H4 (cell line): Measurements from ENCODE around the gene ZBTB45. TPM values are rescaled to one million over a fixed set of nuclear protein-coding genes. Genes with fewer than 3 reads are reported as not detected.
"Not testable (repeated sequence)": the region's sequence is repeated elsewhere in the genome, so short reads cannot be mapped to it uniquely, and the experiment has no call there.

Experiments used
- DNase-seq: peaks from one replicate; pipeline ENCODE4 v3.0.0-alpha.2; 2015; ENCODE audit warnings: low spot score
- total RNA-seq: library from RNA; depleted of rRNA; stranded (reverse); fragments of >200 nt; shearing (Covaris generic); gene quantifications from 2 replicates; pipeline ENCODE4 v1.2.3, GENCODE V29; 2014

The ZBTB45 gene
- total RNA-seq, 1 experiment from 2014 or later: 4.6 TPM

DNA sequence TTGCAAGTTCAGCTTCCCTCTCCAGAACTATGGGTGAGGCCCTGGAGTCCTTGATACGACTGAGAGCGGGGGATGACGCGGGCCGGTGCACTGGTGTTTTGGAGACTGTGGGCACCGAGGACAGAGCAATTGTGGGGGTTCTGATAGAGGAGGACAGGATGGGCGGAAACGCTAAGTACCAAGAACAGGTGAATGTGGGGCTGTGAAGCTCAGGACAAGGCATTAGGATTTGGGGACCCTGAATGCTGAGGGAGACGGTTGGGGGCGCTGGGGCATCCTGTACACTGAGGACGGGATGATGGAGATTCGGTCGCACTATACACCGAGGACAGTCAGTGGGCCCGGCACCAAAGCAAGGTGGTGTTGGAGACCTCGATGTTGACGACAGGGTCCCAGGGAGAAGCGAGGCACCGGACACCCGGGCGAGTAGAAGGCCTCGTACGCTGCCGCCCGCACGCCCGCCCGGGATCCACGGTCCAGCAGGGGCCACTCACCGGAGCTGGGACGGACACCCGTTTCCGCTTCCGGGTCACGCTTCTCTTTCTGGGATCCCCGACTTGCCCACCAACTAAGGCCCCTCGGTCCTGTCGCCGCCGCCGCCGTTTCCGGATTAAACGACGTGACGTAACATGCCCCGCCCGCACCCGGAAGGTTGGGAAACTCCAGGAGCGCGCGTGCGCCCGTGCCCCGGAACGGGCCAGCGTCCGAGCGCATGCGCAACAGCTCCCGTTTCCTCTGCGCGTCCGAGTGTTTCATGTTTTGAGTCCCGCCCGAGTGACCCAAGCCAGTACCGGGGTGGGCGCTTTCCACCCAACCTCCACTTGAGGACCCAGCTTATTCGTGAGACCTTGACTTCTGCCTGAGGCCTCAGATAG, 35.1 kb upstream of the ZBTB45 start, which contains the start of gene CHMP2A:
CHMP2A (minus strand) TSS at position 612 of the 875 bp plus-strand sequence. CDS start 893 bp downstream, outside the sequence.
- DNase-seq: peak; percentile 97

- no peak for DNase-seq
Observed at GRCh38 chr19:58553799-58554493, 34.3 kb upstream of the ZBTB45 start.

GRCh38 chr19:58552655-58553054, 33.0 kb upstream of the ZBTB45 start:
- no peak for DNase-seq

DNA sequence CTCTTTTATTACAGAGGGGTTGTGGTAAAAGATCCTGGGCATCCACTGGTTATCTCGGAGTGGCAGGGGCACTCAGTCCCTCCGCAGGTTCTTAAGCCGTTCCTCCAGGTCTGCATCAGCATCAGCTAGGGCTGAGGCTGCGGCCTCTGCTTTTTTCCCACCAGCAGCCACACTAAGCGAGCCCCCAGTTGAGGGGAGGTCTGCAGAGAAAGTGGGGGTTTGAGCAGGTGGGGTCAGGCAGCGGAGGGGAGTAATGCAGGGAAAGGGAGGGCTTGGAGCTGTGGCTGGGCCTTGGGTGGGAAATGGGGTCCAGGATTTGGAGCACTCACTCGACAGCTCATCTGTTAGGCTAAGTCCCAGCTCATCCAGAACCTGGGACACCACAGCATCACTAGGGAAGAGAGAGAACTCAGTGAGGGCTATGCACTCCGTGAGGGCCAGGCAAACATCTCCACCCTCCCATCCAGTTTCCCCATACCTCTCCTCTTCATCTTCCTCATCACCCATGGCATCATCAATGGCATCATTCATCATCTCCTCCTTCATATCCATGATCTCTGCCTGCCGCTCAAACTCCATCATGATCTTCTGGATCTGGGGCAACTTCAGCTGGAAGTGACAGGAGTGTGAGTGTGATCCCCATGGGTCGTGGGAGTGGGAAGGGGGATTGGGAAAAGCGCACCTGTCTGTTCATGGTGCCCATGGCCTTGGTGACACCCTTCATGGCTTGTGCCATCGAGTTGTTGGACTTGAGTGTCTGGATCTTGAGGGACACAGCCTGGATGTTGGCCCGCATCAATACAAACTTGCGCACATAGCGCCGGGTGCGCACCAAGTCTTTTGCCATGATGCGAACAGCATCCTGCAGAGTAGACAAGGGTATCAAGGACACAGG, 32.2 kb upstream of the ZBTB45 start:
- no peak for DNase-seq

DNA sequence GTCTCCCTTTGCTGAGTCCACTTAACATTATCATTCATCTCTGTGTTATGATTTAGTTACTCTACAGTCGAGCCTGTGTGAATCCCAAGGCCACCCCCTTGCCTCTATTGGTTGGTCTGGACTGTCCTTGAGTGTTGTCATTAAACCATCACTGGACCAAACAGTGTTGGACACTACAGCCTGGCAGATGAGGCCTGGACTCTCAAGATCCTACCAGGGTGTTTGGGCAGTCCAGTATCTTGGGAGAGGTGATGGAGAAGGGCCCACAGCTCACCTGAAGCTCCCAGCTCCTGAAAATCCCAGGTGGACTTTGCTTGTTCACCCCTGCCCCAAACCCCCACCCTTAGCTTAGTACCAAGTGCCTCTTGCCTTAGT, 31.5 kb upstream of the ZBTB45 start:
- no peak for DNase-seq

- DNase-seq: no peak
Observed at GRCh38 chr19:58550362-58551122, 30.9 kb upstream of the ZBTB45 start.

GRCh38 chr19:58549664-58550361, 30.2 kb upstream of the ZBTB45 start:
- DNase-seq: no peak

DNA sequence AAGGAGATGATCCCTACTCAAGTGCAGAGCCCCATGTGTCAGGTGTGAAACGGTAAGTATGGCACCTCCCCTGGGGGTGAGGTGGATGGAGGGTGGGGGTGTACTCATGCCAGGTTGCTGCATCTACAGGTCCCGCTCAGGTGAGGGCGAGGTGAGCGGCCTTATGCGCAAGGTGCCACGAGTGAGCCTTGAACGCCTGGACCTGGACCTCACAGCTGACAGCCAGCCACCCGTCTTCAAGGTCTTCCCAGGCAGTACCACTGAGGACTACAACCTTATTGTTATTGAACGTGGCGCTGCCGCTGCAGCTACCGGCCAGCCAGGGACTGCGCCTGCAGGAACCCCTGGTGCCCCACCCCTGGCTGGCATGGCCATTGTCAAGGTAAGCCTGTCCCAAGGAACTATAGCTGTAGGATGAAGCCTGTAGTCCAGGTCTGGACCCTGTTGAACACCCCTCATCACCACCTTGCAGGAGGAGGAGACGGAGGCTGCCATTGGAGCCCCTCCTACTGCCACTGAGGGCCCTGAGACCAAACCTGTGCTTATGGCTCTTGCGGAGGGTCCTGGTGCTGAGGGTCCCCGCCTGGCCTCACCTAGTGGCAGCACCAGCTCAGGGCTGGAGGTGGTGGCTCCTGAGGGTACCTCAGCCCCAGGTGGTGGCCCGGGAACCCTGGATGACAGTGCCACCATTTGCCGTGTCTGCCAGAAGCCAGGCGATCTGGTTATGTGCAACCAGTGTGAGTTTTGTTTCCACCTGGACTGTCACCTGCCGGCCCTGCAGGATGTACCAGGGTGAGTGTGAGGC, 29.5 kb upstream of the ZBTB45 start:
- no peak for DNase-seq

DNA sequence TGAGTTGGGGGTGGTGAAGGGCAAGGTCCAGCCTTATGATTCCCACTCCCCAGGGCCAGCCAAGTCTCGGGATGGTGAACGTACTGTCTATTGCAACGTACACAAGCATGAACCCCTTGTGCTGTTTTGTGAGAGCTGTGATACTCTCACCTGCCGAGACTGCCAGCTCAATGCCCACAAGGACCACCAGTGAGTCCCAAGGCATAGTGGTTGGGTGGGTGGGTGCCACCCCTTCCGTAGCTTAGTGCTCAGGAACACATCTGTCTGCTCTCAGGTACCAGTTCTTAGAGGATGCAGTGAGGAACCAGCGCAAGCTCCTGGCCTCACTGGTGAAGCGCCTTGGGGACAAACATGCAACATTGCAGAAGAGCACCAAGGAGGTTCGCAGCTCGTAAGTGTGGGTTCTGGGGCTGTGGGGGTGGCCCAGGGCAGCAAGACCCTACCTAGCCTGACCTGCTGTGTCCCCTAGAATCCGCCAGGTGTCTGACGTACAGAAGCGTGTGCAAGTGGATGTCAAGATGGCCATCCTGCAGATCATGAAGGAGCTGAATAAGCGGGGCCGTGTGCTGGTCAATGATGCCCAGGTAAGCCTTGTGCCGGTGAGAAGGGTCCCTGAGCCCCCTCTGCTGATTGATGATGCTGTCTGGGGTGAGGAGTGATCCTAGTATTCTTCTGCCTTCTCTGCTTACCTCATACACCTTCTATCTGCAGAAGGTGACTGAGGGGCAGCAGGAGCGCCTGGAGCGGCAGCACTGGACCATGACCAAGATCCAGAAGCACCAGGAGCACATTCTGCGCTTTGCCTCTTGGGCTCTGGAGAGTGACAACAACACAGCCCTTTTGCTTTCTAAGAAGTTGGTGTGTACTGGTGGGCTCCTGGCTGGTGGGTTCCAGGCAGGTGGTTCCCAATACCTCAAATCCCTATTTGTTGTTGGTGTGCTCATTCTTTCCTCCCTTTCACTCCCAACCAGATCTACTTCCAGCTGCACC, 28.0 kb upstream of the ZBTB45 start:
- DNase-seq: no peak

DNA sequence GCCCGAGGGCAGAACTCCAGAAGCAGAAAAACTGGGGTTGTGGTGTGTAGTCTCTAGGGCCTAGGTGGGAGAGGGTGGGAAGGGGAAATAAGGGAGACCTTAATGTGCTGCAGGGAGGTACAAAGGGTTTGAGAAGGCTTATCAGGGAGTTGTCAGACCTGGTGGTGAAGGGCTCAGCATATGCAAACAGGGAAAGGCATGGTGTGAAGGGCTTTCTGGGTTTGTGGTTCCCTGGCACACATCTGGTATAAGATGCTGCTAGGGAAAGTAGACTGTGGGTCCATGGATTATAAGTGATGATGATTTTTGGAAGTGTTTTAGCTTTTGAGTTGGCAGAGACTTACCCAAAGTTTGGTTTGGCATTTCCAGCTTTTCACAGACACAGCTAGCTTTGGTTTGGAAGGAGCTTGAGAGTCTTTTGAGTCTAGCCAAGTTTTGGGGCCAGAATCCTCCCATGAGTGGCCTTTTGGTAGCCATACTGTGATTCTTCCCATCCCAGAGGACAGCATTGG, 26.5 kb upstream of the ZBTB45 start:
- no peak for DNase-seq

DNA sequence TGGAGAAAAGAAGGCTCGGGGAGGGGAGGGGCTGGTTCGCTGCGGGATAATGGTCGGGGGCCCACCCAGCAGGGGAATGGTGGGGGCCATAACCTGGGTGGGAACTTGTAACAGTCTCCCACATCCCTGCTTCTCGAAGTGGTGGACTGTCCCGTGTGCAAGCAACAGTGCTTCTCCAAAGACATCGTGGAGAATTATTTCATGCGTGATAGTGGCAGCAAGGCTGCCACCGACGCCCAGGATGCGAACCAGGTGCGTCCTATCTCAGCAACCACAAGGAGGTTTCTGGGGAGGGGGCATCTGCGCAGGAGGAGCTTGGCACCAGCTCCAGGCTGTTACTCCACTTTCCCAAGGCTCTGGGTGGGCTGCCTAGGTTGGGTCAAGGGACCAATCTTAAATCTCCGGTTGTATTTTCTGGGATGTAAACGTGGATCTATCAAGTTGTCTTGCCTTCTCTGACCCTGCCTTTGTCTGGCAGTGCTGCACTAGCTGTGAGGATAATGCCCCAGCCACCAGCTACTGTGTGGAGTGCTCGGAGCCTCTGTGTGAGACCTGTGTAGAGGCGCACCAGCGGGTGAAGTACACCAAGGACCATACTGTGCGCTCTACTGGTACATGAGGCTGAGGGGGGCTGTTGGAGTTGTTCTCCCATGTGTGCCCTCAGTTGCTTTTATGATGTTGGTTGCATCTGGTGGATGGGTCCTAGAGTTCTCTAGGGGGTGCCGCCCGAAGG, 25.8 kb upstream of the ZBTB45 start:
- no peak for DNase-seq

DNA sequence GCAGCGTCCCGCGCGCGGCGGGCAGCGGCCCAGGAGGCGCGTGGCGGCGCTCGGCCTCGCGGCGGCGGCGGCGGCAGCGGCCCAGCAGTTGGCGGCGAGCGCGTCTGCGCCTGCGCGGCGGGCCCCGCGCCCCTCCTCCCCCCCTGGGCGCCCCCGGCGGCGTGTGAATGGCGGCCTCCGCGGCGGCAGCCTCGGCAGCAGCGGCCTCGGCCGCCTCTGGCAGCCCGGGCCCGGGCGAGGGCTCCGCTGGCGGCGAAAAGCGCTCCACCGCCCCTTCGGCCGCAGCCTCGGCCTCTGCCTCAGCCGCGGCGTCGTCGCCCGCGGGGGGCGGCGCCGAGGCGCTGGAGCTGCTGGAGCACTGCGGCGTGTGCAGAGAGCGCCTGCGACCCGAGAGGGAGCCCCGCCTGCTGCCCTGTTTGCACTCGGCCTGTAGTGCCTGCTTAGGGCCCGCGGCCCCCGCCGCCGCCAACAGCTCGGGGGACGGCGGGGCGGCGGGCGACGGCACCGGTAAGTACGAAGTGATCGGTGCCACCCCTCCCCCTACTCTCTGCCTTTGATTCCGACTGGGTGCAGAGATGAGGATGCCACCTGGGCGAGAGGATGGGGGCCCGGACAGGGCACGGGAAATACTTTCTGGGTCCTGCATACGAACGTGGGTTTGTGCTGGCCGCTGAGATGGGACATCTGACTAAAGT, 25.1 kb upstream of the ZBTB45 start:
- no peak for DNase-seq

GRCh38 chr19:58543826-58544590, 24.4 kb upstream of the ZBTB45 start, which contains the start of gene TRIM28:
TRIM28 (plus strand) TSS chr19:58544064; CDS start chr19:58544758, 694 bp downstream.
- DNase-seq: peak; percentile 100

DNA sequence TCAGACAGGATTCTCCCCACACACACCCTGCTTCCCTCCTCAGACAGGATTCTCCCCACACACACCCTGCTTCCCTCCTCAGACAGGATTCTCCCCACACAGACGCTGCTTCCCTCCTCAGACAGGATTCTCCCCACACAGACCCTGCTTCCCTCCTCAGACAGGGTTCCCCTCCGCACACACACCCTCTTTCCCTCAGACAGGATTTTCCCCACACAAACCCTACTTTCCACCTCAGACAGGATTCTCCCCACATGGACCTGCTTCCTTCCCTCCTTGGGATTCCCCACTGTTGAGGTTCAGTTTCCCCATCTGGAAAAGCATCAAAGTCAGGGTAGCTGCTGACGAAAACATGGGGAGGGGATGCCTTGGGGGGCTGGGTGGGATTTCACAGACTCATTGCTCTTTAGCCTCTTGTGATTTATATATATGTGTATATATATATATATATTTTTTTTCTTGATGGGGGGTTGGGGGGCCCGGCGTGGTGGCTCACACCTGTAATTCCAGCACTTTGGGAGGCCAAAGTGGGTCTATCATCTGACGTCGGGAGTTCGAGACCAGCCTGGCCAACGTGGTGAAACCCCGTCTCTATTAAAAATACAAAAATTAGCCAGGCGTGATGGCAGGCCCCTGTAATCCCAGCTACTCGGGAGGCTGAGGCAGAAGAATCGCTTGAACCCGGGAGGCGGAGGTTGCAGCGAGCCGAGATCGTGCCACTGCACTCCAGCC, 23.2 kb upstream of the ZBTB45 start:
- DNase-seq: not testable (repeated sequence)

DNA sequence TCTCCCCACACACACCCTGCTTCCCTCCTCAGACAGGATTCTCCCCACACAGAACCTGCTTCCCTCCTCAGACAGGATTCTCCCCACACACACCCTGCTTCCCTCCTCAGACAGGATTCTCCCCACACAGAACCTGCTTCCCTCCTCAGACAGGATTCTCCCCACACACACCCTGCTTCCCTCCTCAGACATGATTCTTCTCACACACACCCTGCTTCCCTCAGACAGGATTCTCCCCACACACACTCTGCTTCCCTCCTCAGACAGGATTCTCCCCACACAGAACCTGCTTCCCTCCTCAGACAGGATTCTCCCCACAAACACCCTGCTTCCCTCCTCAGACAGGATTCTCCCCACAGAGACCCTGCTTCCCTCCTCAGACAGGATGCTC, 19.6 kb upstream of the ZBTB45 start:
- DNase-seq: not testable (repeated sequence)
